A549 (cell line): Measurements from ENCODE around the gene RPP25L. TPM values are rescaled to one million over a fixed set of nuclear protein-coding genes. Genes with fewer than 3 reads are reported as not detected.

Experiments used
- ATAC-seq, 2 experiments: fragments of 200-7000 bp in 1 of 2; fragments of >200 bp in 1 of 2; cut with Nextera tagmentation in 1 of 2; cut with Tn5 transposase in 1 of 2; 3 replicates each; pipeline versions ENCODE4 v1.8.0 to v1.9.1; 2018 to 2020; ENCODE audit warnings: mild to moderate bottlenecking in 1 of 2, moderate library complexity in 1 of 2
- CTCF ChIA-PET: fragments of 300-600 bp; sonication (Branson Sonifier 250); formaldehyde crosslinking; extraction: SDS; loops from one replicate; lab custom pipeline; 2021; ENCODE audit warnings: antibody characterized with exemption, inconsistent platforms; lab: Yijun Ruan, JAX
- POLR2A ChIA-PET: fragments of 350-600 bp; formaldehyde crosslinking; extraction: SDS; loops from one replicate; lab custom pipeline; 2021; ENCODE audit warnings: antibody characterized with exemption, inconsistent platforms; lab: Yijun Ruan, JAX
- DNase-seq, 2 experiments: peaks; one replicate each; pipeline versions ENCODE4 v3.0.0 to v3.0.0-alpha.2; 2011 to 2016; ENCODE audit warnings: low read depth in 1 of 2, low spot score in 1 of 2
- FAIRE-seq: peaks from 2 replicates; lab custom pipeline; 2011; peaks lifted over from hg19 to GRCh38; lab: Jason Lieb, UNC
- H3K27ac ChIP-seq, 2 experiments: fragments of >200 bp; sonication (Bioruptor Twin); formaldehyde crosslinking; 3 replicates each; pipeline ENCODE4 v1.5.1; 2016 to 2017
- H3K4me1 ChIP-seq: fragments of >200 bp; sonication (Bioruptor Twin); formaldehyde crosslinking; 3 replicates; pipeline ENCODE4 v1.6.1; 2016
- H3K4me2 ChIP-seq: fragments of >200 bp; sonication (Bioruptor Twin); formaldehyde crosslinking; 3 replicates; pipeline ENCODE4 v1.6.1; 2016
- H3K4me3 ChIP-seq: fragments of >200 bp; sonication (Bioruptor Twin); formaldehyde crosslinking; 3 replicates; pipeline ENCODE4 v1.5.1; 2016
- H3K9me3 ChIP-seq: fragments of >200 bp; sonication (Bioruptor Twin); formaldehyde crosslinking; 3 replicates; pipeline ENCODE4 v1.6.1; 2016
- CHD4 ChIP-seq: fragments of 200-600 bp; sonication (generic); IDR thresholded peaks from 2 replicates; pipeline ENCODE4 v1.6.1; 2016; ENCODE audit warnings: antibody characterized with exemption, mild to moderate bottlenecking, borderline replicate concordance
- EHF ChIP-seq: fragments of 250-450 bp; sonication (Bioruptor Pico); IDR thresholded peaks from 2 replicates; pipeline ENCODE4 v1.5.0; 2020; ENCODE audit warnings: mild to moderate bottlenecking
- EHMT2 ChIP-seq: fragments of 200-600 bp; sonication (generic); IDR thresholded peaks from 2 replicates; pipeline ENCODE4 v1.6.1; 2016; ENCODE audit warnings: antibody characterized with exemption, low read depth, mild to moderate bottlenecking, moderate library complexity
- ESRRA ChIP-seq: fragments of 150-350 bp; IDR thresholded peaks from 2 replicates; pipeline ENCODE4 v1.6.1; 2014; ENCODE audit warnings: mild to moderate bottlenecking, low read length, borderline replicate concordance
- FOSB ChIP-seq: fragments of 250-450 bp; sonication (Bioruptor Pico); IDR thresholded peaks from 2 replicates; pipeline ENCODE4 v1.5.0; 2020; ENCODE audit warnings: mild to moderate bottlenecking, moderate library complexity
- FOXS1 ChIP-seq: fragments of 250-450 bp; sonication (Bioruptor Pico); IDR thresholded peaks from 2 replicates; pipeline ENCODE4 v1.5.0; 2020; ENCODE audit warnings: mild to moderate bottlenecking, moderate library complexity
- HDAC2 ChIP-seq: fragments of 200-600 bp; sonication (generic); IDR thresholded peaks from 2 replicates; pipeline ENCODE4 v1.6.1; 2016
- HOXB5 ChIP-seq: fragments of 250-450 bp; sonication (Bioruptor Pico); IDR thresholded peaks from 2 replicates; pipeline ENCODE4 v1.5.0; 2020; ENCODE audit warnings: mild to moderate bottlenecking, moderate library complexity
- JUN ChIP-seq, 2 experiments: fragments of >200 bp; sonication (Bioruptor Twin); formaldehyde crosslinking; IDR thresholded peaks; 2 replicates in 1 of 2; 3 replicates in 1 of 2; pipeline ENCODE4 v1.6.1; 2016 to 2017
- KDM5A ChIP-seq: fragments of 200-600 bp; sonication (generic); IDR thresholded peaks from 2 replicates; pipeline ENCODE4 v1.6.1; 2016; ENCODE audit warnings: antibody characterized with exemption, mild to moderate bottlenecking
- MAZ ChIP-seq: fragments of 150-350 bp; IDR thresholded peaks from 2 replicates; pipeline ENCODE4 v1.6.1; 2014; ENCODE audit warnings: antibody characterized with exemption, low read depth, low read length, borderline replicate concordance
- NR3C1 ChIP-seq: fragments of >200 bp; sonication (Bioruptor Twin); formaldehyde crosslinking; IDR thresholded peaks from 3 replicates; pipeline ENCODE4 v1.6.1; 2017
- PHF8 ChIP-seq: fragments of 200-600 bp; sonication (generic); IDR thresholded peaks from 2 replicates; pipeline ENCODE4 v1.6.1; 2016; ENCODE audit warnings: low read depth, mild to moderate bottlenecking, antibody characterized with exemption, moderate library complexity, borderline replicate concordance
- RFX5 ChIP-seq: fragments of 450-650 bp; IDR thresholded peaks from 2 replicates; pipeline ENCODE4 v1.7.1; 2014; ENCODE audit warnings: antibody characterized with exemption, mild to moderate bottlenecking, moderate library complexity
- SREBF2 ChIP-seq: fragments of 450-650 bp; IDR thresholded peaks from 2 replicates; pipeline ENCODE4 v1.6.1; 2014; ENCODE audit warnings: mild to moderate bottlenecking, moderate library complexity
- TFCP2L1 ChIP-seq: fragments of 250-450 bp; sonication (Bioruptor Pico); IDR thresholded peaks from 2 replicates; pipeline ENCODE4 v1.5.0; 2021; ENCODE audit warnings: mild to moderate bottlenecking
- TP53 ChIP-seq: fragments of 250-450 bp; sonication (Bioruptor Pico); IDR thresholded peaks from 2 replicates; pipeline ENCODE4 v1.5.0; 2021; ENCODE audit warnings: mild to moderate bottlenecking, moderate library complexity
- ZNF302 ChIP-seq: fragments of 250-450 bp; sonication (Bioruptor Pico); IDR thresholded peaks from 2 replicates; pipeline ENCODE4 v1.9.0; 2021; ENCODE audit warnings: inconsistent platforms, mild to moderate bottlenecking, moderate library complexity
- ZSCAN20 ChIP-seq: fragments of 250-450 bp; sonication (Bioruptor Pico); IDR thresholded peaks from 2 replicates; pipeline ENCODE4 v1.8.0; 2022; ENCODE audit warnings: mild to moderate bottlenecking, moderate library complexity
- WGBS: methylation state at CpG from one replicate; pipeline ENCODE4 v1.1.6; 2017; ENCODE audit errors: missing lambda C conversion rate; 5-methylcytosine and 5-hydroxymethylcytosine counted together
- polyA plus RNA-seq, 4 experiments: library from polyadenylated mRNA; depleted of rRNA in 3 of 4; stranded (reverse); fragments of >200 nt; fragmentation: RNase III in 1 of 4; extraction: RNeasy Plus Mini Kit Qiagen cat#74134 plus additional on column Dnase treatment in 1 of 4; gene quantifications; 2 replicates in 3 of 4; 3 replicates in 1 of 4; pipeline ENCODE4 v1.2.3, GENCODE V29; 2011 to 2017
- TF ChIP-seq, protein P1 (sequence below): fragments of >200 bp; sonication (Bioruptor Twin); formaldehyde crosslinking; IDR thresholded peaks from 3 replicates; pipeline ENCODE4 v1.5.1; 2016
- TF ChIP-seq, protein P2 (sequence below): IDR thresholded peaks from 2 replicates; pipeline ENCODE4 v1.6.1; 2012
- TF ChIP-seq, protein P3 (sequence below): fragments of 450-650 bp; IDR thresholded peaks from 2 replicates; pipeline ENCODE4 v1.6.1; 2014; ENCODE audit warnings: antibody characterized with exemption
- TF ChIP-seq, protein P4 (sequence below): fragments of 250-450 bp; sonication (Bioruptor Pico); IDR thresholded peaks from 2 replicates; pipeline ENCODE4 v1.5.0; 2020; ENCODE audit warnings: low read depth, mild to moderate bottlenecking, moderate library complexity
- TF ChIP-seq, protein P5 (sequence below): fragments of 200-600 bp; sonication (generic); IDR thresholded peaks from 2 replicates; pipeline ENCODE4 v1.6.1; 2016; ENCODE audit warnings: antibody characterized with exemption, mild to moderate bottlenecking, moderate library complexity

The RPP25L gene
- polyA plus RNA-seq, 2 of the 4 experiments (the other 2 are of a cell fraction): 40.8 to 41.7 TPM

DNA sequence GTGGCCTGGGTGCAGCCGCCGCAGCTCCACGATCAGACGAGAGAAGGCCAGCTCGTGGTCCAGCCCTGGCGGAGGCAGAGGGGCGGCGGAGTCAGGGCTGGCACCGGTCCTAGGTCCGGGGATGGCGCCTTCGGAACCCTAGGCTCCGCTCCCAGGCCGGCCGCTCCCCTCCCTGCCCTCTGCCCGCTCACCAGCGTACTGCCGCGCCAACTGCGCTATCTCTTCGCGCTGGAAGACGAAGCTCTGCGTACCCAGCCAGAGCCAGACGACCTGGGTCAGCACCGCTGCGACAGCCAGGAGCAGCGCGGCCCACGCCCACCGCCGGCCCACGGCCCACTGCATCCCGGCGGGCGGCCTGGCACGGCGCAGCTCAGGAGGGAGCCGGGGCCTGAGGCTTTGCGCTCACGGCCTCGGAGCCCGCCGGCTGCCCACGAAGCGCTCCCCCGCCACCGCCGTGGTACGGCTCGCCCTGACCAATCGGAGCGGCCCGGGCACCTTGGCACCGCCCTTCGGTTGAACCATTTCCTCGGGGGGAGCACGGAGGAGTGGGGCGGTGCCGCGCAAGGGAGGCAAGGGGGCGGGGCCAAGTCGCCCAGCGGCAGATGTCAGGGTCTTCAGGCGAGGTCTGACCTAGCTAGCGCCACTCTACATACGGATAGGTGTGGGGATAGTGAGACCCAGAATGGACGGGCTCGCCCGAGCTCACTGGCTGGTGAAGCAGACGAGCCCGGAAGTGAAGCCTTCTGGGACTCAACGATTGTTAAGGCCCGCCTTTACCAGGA, 25.6 kb upstream of the RPP25L start, which contains the start of gene SIGMAR1 (continued):
- TF ChIP-seq, protein P1, sequence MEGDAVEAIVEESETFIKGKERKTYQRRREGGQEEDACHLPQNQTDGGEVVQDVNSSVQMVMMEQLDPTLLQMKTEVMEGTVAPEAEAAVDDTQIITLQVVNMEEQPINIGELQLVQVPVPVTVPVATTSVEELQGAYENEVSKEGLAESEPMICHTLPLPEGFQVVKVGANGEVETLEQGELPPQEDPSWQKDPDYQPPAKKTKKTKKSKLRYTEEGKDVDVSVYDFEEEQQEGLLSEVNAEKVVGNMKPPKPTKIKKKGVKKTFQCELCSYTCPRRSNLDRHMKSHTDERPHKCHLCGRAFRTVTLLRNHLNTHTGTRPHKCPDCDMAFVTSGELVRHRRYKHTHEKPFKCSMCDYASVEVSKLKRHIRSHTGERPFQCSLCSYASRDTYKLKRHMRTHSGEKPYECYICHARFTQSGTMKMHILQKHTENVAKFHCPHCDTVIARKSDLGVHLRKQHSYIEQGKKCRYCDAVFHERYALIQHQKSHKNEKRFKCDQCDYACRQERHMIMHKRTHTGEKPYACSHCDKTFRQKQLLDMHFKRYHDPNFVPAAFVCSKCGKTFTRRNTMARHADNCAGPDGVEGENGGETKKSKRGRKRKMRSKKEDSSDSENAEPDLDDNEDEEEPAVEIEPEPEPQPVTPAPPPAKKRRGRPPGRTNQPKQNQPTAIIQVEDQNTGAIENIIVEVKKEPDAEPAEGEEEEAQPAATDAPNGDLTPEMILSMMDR: no peak
- TF ChIP-seq MAZ (no peak), EHMT2 (no peak), JUN (IDR thresholded peaks at IDR 0.05) (peak in 1 of 2 experiments; percentile 87; a peak in 2 of 5 replicates), EHF (no peak)
- TF ChIP-seq, protein P2, sequence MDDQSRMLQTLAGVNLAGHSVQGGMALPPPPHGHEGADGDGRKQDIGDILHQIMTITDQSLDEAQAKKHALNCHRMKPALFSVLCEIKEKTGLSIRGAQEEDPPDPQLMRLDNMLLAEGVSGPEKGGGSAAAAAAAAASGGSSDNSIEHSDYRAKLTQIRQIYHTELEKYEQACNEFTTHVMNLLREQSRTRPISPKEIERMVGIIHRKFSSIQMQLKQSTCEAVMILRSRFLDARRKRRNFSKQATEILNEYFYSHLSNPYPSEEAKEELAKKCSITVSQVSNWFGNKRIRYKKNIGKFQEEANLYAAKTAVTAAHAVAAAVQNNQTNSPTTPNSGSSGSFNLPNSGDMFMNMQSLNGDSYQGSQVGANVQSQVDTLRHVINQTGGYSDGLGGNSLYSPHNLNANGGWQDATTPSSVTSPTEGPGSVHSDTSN: 0 out of 2 replicates have a peak, but pooled peaks have one; percentile 29

DNA sequence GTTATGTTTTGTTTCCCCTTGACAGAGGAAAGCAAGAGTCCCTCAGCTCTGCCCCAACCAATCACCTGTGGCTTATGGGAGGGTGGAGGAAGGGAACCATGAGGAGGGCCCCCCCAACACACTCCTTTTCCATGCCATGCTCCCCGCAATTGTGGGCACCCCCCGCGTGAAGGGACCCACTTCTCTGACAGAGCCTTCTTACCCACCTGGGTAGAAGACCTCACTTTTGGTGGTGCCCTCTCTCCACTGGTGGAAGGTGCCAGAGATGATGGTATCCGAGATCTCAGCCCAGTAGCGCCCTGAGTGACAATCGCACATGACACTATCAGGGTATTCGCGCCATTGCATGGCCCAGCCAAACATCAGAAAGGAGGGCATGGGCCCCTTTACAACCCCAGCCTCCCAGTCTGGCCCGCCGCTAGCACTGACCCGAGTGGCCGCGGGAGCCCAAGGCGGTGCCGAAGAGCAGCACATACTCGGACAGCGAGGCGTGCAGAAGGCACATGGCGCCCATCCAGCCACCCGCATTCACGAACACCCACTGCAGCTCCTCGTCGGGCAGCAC, 25.0 kb upstream of the RPP25L start:
- 1% methylated on average over 18 of the region's 23 CpGs for WGBS
- POLR2A ChIA-PET: interaction anchor here (0.6 to 2.3 kb wide), 6 partner anchors 8 to 415 kb away, joined by 3 to 17 read pairs (median 6); partner anchors contain the start of genes ARID3C, DCTN3, GALT and IL11RA
- peak overlapping the region; percentile 93 for H3K4me2 ChIP-seq
- ATAC-seq: peak in 1 of 2 experiments; percentile 18; a peak in 3 of 6 replicates
- peak overlapping the region; percentile 88 to 95 for H3K27ac ChIP-seq
- TF ChIP-seq TP53 (CRISPR knock-in tag) (0 out of 2 replicates have a peak, but pooled peaks have one; percentile 11), HOXB5 (peak; percentile 27; the same call in 1 of the 2 replicates), JUN (IDR thresholded peaks at IDR 0.05) (no peak), HDAC2 (no peak)
- TF ChIP-seq, protein P3, sequence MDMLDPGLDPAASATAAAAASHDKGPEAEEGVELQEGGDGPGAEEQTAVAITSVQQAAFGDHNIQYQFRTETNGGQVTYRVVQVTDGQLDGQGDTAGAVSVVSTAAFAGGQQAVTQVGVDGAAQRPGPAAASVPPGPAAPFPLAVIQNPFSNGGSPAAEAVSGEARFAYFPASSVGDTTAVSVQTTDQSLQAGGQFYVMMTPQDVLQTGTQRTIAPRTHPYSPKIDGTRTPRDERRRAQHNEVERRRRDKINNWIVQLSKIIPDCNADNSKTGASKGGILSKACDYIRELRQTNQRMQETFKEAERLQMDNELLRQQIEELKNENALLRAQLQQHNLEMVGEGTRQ: peak; percentile 69; the same call in 1 of the 2 replicates
- TF ChIP-seq, protein P4, sequence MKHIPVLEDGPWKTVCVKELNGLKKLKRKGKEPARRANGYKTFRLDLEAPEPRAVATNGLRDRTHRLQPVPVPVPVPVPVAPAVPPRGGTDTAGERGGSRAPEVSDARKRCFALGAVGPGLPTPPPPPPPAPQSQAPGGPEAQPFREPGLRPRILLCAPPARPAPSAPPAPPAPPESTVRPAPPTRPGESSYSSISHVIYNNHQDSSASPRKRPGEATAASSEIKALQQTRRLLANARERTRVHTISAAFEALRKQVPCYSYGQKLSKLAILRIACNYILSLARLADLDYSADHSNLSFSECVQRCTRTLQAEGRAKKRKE: peak; percentile 71; the same call in 1 of the 2 replicates
- TF ChIP-seq, all 56 proteins: peak for 4
- peak in 1 of 2 experiments; percentile 41 for DNase-seq
- Histone ChIP-seq H3K4me3 (peak overlapping the region; percentile 73), H3K9me3 (no peaks in the 10 kb centered on the region), H3K4me1 (peaks cover 26% of the 10 kb centered on the region; the same call in 2 of the 3 replicates)
- CTCF ChIA-PET: interaction anchor here (1.9 to 22.6 kb wide), 8 partner anchors 7 to 233 kb away, joined by 6 to 429 read pairs (median 77); partner anchors contain the start of genes ARID3C, CCL27, DCTN3 and GALT
- no peak for FAIRE-seq

DNA sequence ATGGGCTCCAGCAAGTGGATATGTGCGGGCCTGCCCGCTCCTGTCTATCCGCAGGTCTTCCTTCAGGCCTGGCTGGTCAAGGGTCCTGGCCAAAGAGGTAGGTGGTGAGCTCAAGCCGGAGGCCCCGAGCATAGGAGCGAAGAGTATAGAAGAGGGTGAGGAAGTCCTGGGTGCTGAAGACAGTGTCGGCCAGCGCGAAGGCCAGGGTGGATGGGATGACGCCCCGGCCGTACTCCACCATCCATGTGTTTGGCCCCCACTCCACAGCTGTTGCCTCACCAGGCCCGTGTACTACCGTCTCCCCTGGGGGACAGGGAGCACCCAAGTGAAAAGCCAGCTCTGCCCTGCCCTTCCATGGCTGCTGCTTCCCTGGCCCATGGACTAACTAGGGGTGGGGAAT, 23.7 kb upstream of the RPP25L start:
- Histone ChIP-seq H3K27ac (no peak overlapping the region), H3K4me1 (peaks cover 23% of the 10 kb centered on the region; the same call in 2 of the 3 replicates), H3K4me3 (no peak overlapping the region), H3K9me3 (no peaks in the 10 kb centered on the region), H3K4me2 (peak overlapping the region; percentile 93)
- FAIRE-seq (no peak), DNase-seq (no peak), ATAC-seq (no peak)
- ChIA-PET POLR2A (no interaction called here), CTCF (interaction anchor here (0.7 to 22.6 kb wide), 14 partner anchors 8 to 460 kb away, joined by 3 to 429 read pairs (median 20); partner anchors contain the start of genes CCL27, DCTN3, GALT and IL11RA)
- WGBS: 94% methylated on average over 14 of the region's 14 CpGs
- TF ChIP-seq TP53 (CRISPR knock-in tag) (no peak), HOXB5 (no peak), ZSCAN20 (CRISPR knock-in tag) (no peak), RFX5 (no peak), NR3C1 (no peak), FOXS1 (CRISPR knock-in tag) (no peak), KDM5A (no peak), CHD4 (no peak), SREBF2 (no peak), PHF8 (no peak), FOSB (no peak), TFCP2L1 (CRISPR knock-in tag) (no peak), ZNF302 (CRISPR knock-in tag) (no peak), ESRRA (no peak)
- TF ChIP-seq, protein P5, sequence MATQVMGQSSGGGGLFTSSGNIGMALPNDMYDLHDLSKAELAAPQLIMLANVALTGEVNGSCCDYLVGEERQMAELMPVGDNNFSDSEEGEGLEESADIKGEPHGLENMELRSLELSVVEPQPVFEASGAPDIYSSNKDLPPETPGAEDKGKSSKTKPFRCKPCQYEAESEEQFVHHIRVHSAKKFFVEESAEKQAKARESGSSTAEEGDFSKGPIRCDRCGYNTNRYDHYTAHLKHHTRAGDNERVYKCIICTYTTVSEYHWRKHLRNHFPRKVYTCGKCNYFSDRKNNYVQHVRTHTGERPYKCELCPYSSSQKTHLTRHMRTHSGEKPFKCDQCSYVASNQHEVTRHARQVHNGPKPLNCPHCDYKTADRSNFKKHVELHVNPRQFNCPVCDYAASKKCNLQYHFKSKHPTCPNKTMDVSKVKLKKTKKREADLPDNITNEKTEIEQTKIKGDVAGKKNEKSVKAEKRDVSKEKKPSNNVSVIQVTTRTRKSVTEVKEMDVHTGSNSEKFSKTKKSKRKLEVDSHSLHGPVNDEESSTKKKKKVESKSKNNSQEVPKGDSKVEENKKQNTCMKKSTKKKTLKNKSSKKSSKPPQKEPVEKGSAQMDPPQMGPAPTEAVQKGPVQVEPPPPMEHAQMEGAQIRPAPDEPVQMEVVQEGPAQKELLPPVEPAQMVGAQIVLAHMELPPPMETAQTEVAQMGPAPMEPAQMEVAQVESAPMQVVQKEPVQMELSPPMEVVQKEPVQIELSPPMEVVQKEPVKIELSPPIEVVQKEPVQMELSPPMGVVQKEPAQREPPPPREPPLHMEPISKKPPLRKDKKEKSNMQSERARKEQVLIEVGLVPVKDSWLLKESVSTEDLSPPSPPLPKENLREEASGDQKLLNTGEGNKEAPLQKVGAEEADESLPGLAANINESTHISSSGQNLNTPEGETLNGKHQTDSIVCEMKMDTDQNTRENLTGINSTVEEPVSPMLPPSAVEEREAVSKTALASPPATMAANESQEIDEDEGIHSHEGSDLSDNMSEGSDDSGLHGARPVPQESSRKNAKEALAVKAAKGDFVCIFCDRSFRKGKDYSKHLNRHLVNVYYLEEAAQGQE: no peak
